ENCODE results near the gene ZNF682.
A peak's percentile ranks its signal among the peaks of the same experiment; 100 is the strongest.
"Not testable (repeated sequence)": the region's sequence is repeated elsewhere in the genome, so short reads cannot be mapped to it uniquely, and the experiment has no call there.

The ZNF682 gene

DNA sequence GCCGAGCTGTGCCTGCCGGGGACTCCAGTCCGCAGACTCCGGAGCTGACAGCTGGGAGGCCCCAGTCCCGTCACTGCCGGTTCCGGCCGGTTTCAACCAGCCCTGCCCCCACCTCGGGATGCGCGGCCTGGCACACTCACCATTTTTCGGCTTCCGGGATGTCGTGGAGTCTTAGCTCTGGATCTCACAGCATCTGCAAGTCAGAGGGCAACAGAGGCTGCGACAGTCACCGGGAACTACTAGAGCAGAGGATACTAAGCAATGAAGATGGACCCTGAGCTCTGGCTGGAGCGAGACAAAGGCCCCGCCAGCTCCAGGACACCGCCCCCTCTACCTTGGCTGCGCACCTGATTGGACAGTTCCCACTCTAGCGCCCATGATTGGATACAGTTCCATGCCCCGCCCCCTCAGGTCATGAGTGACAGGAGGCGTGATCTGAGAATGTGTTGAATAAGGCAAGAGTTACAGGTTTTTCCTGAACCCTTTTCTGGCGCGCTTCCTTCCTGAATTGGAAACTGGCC lies at the start of gene ZNF682:
Gene ZNF682, minus strand, starts transcription at position 303 of the 521 bp plus-strand sequence. Its CDS starts 160 bp downstream, at position 143.
- DNase-seq (ENCODE audit: low spot score) = peak; percentile 98

DNA sequence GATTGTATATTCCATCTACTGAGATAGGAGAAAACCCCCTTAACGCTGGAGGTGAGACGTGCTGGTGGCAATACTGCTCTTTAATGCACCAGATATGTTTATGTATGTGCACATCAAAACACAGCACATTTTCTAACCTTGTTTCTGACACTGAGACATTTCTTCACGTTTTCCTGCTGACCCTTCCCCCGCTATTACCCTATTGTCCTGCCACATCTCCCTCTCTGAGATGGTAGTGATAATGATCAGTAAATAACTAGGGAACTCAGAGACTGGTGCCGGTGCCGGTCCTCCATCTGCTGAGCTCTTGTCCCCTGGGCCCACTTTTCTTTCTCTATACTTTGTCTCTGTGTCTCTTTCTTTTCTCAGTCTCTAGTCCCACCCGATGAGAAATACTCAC lies 43.6 kb upstream of the ZNF682 start:
- DNase-seq (ENCODE audit: low spot score) = not testable (repeated sequence)

GRCh38 chr19:20082232-20082833 lies 43.0 kb upstream of the ZNF682 start:
- not testable (repeated sequence) for DNase-seq (ENCODE audit: low spot score)

DNA sequence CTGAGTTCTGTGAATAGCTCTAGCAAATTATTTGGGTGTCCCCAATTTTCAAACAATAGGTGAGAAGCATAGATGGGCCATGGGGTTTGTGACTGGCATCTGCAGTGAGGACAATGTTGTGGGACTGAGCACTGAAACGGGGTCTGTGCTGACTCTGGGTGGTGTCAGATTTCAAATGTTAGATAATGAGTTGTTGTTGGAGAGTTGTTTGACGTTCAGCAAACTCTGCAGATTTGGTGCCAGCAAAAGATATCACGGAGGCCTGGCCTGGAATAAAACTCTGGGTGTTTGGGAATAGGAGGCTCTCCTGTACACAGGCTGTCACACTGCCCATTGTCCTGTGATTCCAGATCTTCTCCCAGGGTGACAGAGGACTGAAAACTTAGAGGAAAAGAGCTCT lies 41.4 kb upstream of the ZNF682 start:
- no peak for DNase-seq (ENCODE audit: low spot score)

- no peak for DNase-seq (ENCODE audit: low spot score)
These were observed 40.2 kb upstream of the ZNF682 start for GRCh38 chr19:20079476-20079875.

GRCh38 chr19:20078581-20079031 lies 39.3 kb upstream of the ZNF682 start:
- peak; percentile 7 for DNase-seq (ENCODE audit: low spot score)

- DNase-seq (ENCODE audit: low spot score) = peak; percentile 99
These were observed 38.6 kb upstream of the ZNF682 start, which contains the start of gene ZNF90 for GRCh38 chr19:20077791-20078463. Gene ZNF90, plus strand, starts transcription at chr19:20078000. Its CDS starts 133 bp downstream, at chr19:20078133.

GRCh38 chr19:20072936-20073335 lies 33.6 kb upstream of the ZNF682 start:
- no peak for DNase-seq (ENCODE audit: low spot score)

DNA sequence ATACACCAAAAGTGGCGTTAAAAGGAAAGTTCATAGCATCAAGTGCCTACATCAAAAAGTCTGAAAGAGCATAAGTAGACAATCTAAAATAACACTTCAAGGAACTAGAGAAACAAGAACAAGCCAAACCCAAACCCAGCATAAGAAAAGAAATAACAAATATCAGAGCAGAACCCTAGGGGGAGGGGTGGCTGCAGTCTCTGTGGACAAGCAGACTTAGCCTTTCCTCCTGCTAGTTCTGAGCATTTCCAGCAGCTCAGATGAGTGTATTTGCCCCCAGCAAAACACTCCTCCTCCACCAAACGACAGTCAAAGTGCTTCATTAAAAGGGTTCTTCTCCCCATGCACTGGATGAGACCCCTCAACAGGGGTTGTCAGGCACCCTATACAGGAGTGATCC lies 31.4 kb upstream of the ZNF682 start:
- no peak for DNase-seq (ENCODE audit: low spot score)

DNA sequence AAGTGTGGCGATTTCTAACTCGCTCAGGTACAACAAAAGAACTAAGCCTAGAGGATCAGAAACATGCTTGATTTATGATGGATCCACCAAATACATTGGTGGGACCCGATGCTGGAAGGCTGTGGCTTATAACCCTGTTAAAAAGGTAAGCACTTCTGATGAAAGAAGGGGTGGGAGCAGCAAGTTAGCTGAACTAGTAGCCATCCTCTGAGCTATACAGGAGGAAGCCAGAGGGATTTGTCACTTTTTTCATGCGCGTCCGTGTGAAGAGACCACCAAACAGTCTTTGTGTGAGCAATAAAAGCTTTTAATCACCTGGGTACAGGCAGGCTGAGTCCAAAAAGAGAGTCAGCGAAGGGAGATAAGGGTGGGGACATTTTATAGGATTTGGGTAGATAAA lies 29.3 kb upstream of the ZNF682 start:
- not testable (repeated sequence) for DNase-seq (ENCODE audit: low spot score)

- DNase-seq (ENCODE audit: low spot score) = no peak
These were observed 28.6 kb upstream of the ZNF682 start for GRCh38 chr19:20067943-20068342.

- DNase-seq (ENCODE audit: low spot score) = no peak
These were observed 27.6 kb upstream of the ZNF682 start for GRCh38 chr19:20066861-20067260.

DNA sequence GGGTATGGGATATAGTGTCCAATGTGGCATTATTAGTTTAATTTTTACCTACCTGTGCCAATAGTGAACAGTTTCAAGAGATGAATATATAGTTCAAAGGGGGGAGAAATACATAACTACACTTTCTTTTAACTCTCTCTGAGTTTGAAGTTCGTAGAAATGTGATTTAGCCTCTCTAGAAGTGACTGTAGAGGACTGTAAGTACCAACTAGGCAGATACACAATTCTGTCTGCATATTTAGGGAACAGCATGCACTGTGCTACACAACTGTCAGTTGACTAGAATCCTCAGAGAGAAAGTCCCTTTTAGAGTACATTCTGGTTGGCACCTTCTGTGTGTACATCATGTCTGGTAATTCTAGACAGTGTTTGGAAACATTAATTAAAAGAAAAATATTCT lies 21.0 kb upstream of the ZNF682 start:
- DNase-seq (ENCODE audit: low spot score) = no peak

DNA sequence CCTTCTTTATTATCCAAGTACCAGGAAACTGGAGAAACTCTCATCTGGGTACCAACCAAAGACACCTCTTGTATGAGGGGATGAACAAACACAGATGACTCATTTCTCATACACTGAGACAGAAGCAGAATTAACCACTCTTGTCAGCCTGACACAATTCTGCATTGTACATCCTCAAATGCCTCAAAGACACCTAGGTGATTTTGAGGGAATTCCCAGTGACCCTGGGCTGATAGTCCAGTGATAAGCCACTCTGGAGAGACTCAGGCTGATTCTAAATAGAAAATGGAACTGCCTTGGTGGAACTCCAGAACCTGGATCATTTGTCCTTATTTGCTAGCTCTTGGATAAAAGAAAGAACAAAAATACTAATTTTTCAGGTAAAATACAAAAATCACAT lies 19.4 kb upstream of the ZNF682 start:
- not testable (repeated sequence) for DNase-seq (ENCODE audit: low spot score)

DNA sequence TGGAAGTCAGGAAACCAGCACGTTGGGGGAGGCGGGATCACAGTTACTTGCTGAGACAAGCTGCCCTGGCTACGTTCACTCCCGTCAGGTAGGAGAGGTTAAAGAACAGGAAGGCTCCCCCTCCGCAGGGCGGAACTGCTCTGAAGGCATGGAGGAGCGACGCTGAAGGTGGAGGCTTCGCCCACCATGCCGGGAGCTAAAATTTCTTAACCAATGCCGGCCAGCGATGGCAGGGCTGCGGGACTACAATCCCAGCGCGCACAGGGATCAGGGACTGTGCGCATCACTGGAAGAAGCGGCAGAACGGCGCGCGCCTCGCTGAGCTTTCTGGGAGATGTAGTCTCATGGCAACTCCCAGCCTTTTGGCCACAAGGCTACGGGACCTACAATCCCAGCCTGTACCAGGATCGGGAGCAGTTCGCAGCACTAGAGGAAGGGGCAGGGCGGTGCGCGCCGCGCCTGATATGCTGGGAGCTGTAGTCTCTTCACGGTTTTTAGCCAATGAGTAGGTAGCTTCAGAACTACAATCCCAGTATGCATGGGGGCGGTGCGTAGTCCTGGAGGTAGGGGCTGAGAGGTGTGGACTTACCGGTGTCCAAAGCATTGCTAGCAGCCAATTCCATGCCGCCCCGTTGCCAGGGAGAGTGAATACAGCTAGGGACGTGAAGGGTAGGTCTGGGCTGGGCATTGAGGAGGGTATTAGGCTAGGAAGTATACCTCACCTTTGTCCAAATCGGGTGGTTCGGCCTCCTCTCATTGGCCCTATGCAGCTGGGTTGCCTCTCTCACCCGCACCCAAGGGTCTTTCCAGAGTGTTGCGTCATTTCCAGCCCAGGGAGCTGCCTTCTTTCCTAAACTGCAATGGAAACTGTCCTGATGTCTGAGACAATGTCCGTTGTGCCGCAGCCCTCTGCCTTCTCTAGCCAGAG lies 12.8 kb upstream of the ZNF682 start:
- peak; percentile 99 for DNase-seq (ENCODE audit: low spot score)

DNA sequence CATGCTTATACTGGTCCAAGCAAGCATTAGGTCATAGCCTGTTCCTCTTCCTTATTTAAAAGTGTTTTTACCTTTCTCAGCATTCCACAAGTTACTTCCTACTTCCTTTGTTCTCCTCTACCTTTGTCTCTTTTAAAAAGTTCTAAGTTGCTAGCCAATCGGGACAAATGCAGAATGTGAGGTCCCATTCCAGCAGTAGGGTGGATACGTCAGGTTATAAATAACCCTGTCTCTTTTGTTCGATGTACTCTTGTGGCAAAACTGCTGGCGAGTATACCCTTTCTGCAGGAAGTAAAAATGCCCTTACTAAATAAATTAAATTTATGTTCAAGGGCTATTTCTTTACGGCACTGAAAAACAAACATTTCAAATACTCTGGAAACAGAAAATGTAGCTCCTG lies 6.4 kb upstream of the ZNF682 start:
- not testable (repeated sequence) for DNase-seq (ENCODE audit: low spot score)

DNA sequence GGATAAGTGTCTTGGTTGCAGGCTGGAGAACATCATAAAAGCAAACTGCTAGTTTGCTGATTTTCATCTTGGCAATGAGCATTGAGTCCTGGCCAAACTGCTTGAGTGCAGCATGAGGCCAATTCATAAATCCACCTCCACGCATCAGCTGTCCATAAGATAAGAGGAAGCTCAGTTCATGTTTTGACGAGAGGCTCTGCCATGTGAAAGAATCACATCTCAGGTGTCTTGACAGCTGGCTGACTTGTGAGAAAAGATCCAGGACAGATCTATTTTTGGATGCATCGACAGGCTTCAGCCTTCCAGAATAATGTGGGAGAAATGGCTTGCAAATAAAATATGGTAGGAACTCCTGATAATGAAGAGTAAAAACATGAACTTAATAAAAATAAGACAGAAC lies 5.4 kb upstream of the ZNF682 start:
- no peak for DNase-seq (ENCODE audit: low spot score)

- DNase-seq (ENCODE audit: low spot score) = peak; percentile 8
These were observed 725 bp downstream of the ZNF682 start for GRCh38 chr19:20038358-20039202.

DNA sequence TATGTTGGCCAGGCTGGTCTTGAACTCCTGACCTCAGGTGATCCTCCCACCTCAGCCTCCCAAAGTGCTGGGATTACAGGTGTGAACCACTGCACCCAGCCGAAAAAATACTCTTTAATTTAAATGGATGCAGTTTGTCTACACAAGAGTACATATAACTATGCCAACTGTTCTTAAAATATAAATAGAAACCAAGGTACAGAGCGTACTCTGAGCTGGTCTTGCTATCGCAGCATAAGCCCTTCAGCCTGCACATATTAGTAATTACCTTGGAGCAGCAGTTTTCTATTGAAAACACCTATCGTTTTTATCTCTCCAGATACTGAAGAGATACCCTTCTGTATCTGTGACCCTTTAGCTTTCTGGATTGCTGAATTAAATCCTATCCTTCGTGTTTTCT lies 3.4 kb downstream of the ZNF682 start:
- DNase-seq (ENCODE audit: low spot score) = no peak

- peak; percentile 36 for DNase-seq (ENCODE audit: low spot score)
These were observed 10.7 kb downstream of the ZNF682 start for GRCh38 chr19:20028611-20029010.

DNA sequence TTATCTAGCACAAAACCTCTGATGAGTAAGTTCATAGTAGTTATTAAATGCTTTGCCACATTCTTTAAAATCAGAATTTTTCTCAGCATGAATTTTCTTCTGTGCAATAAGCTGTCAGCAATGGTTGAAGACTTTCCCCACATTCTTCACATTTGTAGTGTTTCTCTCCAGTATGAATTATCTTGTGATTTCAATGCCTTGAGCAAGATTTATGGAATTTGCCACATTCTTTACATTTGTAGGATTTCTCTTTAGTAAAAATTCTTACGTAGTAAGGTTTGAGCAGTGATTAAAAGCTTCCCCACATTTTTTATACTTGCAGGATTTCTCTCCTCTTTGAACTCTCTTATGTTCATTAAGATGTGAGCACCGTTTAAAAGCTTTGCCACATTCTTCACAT lies 33.6 kb downstream of the ZNF682 start:
- DNase-seq (ENCODE audit: low spot score) = no peak

All from pons (tissue), 1 donor.